ENCODE results near the gene ZNF462.

The ZNF462 gene

GRCh38 chr9:106862110-106862820 lies 701 bp upstream of the ZNF462 start:
- peak; percentile 8 for DNase-seq

- DNase-seq: no peak
Measured at GRCh38 chr9:106864373-106865143, 1.6 kb downstream of the ZNF462 start.

GRCh38 chr9:106866243-106866642 lies 3.3 kb downstream of the ZNF462 start:
- DNase-seq: no peak

- DNase-seq: no peak
Measured at GRCh38 chr9:106867286-106867685, 4.3 kb downstream of the ZNF462 start.

- DNase-seq: no peak
Measured at GRCh38 chr9:106868087-106868486, 5.1 kb downstream of the ZNF462 start.

- no peak for DNase-seq
Measured at GRCh38 chr9:106868565-106868964, 5.6 kb downstream of the ZNF462 start.

- no peak for DNase-seq
Measured at GRCh38 chr9:106869028-106869427, 6.1 kb downstream of the ZNF462 start.

GRCh38 chr9:106869458-106869857 lies 6.5 kb downstream of the ZNF462 start:
- no peak for DNase-seq

GRCh38 chr9:106872641-106873040 lies 9.7 kb downstream of the ZNF462 start:
- no peak for DNase-seq

GRCh38 chr9:106874031-106874430 lies 11.1 kb downstream of the ZNF462 start:
- DNase-seq: no peak

- no peak for DNase-seq
Measured at GRCh38 chr9:106874652-106875051, 11.7 kb downstream of the ZNF462 start.

- DNase-seq: no peak
Measured at GRCh38 chr9:106875529-106875928, 12.6 kb downstream of the ZNF462 start.

GRCh38 chr9:106877345-106877744 lies 14.4 kb downstream of the ZNF462 start:
- DNase-seq: no peak

- no peak for DNase-seq
Measured at GRCh38 chr9:106878081-106878837, 15.3 kb downstream of the ZNF462 start.

- no peak for DNase-seq
Measured at GRCh38 chr9:106878934-106879333, 16.0 kb downstream of the ZNF462 start.

- no peak for DNase-seq
Measured at GRCh38 chr9:106879439-106879882, 16.5 kb downstream of the ZNF462 start.

- DNase-seq: no peak
Measured at GRCh38 chr9:106880081-106880480, 17.1 kb downstream of the ZNF462 start.

GRCh38 chr9:106880863-106881262 lies 17.9 kb downstream of the ZNF462 start:
- no peak for DNase-seq

GRCh38 chr9:106883030-106883429 lies 20.1 kb downstream of the ZNF462 start:
- no peak for DNase-seq

- no peak for DNase-seq
Measured at GRCh38 chr9:106883626-106884190, 20.7 kb downstream of the ZNF462 start.

GRCh38 chr9:106885451-106885850 lies 22.5 kb downstream of the ZNF462 start:
- DNase-seq: no peak

GRCh38 chr9:106886111-106887046 lies 23.4 kb downstream of the ZNF462 start:
- no peak for DNase-seq
